Measurements from ENCODE around the gene SPEF2. TPM values are rescaled to one million over a fixed set of nuclear protein-coding genes. Genes with fewer than 3 reads are reported as not detected.
A peak's percentile ranks its signal among the peaks of the same experiment; 100 is the strongest.
"Not testable (repeated sequence)": the region's sequence is repeated elsewhere in the genome, so short reads cannot be mapped to it uniquely, and the experiment has no call there.

Gene SPEF2
- polyA plus RNA-seq, 6 donors from 2014 or later = 0.61 to 2.1 (median 1.5) TPM; not detected in 1

DNA sequence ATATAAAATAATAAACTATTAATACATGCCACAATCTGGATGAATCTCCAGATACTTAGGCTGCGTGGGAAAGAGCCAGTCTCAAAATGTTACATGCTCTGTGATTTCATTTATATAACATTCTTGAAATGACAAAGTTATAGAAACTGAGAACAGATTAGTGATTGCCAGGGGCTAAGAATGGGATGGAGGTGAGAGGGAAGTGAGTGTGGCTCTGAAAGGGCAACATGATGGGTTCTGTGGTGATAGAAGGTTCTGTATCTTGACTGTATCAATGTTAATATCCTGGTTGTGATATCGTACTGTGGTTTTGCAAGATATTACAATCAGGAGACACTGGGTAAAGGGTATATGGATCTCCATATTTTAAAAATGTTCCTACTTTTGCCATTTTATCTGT, 50.7 kb downstream of the SPEF2 start:
- H3K9me3 Mint-ChIP-seq = peaks cover 0 to 3% (median 0%) of the 10 kb centered on the region in 7 donors
- ATAC-seq (ENCODE audit: low read depth in 2 of 2) = no peak
- H3K4me3 Mint-ChIP-seq = no peak overlapping the region
- no peaks in the 10 kb centered on the region for H3K36me3 Mint-ChIP-seq
- H3K27me3 Mint-ChIP-seq = no peaks in the 10 kb centered on the region
- H3K4me1 Mint-ChIP-seq = peaks cover 0 to 5% (median 2%) of the 10 kb centered on the region in 3 donors
- H3K27ac Mint-ChIP-seq = no peak overlapping the region
- no peak for DNase-seq

DNA sequence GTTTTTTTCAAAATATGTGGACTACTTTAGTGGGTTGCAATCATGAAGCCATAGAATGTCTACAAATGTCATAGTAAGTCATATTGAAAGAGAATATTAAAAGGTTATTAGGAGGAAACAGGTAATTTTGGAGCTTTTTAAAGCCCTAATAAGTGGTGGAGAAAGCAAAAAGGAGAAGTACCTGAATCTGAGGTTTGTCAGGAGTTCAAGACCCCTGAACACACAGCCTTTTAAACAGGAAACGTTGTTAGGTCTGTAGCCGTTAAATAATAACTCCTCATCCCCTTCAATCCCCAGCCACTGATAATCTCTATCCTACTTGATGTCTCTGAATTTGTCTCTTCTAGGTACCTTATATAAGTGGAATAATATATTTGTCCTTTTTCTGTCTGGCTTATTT, 51.1 kb downstream of the SPEF2 start:
- no peak overlapping the region for H3K4me3 Mint-ChIP-seq
- no peak for DNase-seq
- no peaks in the 10 kb centered on the region for H3K36me3 Mint-ChIP-seq
- ATAC-seq (ENCODE audit: low read depth in 2 of 2) = no peak
- H3K4me1 Mint-ChIP-seq = peaks cover 0 to 5% (median 2%) of the 10 kb centered on the region in 3 donors
- no peak overlapping the region for H3K27ac Mint-ChIP-seq
- H3K9me3 Mint-ChIP-seq = peaks cover 0 to 3% (median 0%) of the 10 kb centered on the region in 7 donors
- no peaks in the 10 kb centered on the region for H3K27me3 Mint-ChIP-seq

DNA sequence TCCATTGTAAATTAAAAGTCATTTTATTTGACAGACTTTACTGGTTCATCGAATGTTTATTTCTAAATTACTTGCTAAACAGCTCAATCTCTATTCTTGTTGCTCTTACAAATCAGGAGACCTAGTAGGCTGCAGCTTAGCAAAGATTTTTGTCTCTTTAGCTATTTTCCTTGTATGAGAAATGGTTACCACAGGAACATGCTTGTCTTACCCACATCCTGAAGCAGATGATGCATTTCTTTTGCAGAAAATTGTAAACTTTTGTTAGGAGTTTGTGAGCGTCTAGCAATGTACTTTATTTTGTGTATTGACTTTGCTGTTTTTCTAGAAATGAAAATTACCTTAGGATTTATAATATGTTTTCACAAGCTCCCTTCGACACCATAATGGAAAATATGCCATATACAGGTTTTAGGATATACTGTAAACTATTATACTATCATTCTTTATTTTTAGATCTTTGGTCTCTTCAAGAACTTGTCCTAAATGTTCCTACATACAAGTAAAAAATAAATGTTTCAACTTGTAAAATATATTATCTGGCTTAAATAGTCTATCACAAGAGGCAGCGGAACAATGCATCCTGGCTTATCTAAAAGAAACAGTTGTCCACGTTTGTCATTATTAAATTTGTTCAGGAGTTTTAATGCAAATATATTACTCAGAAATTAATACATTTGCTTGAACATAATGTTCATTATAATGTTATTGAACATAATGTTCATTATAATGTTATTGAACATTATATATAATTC, 54.1 kb downstream of the SPEF2 start:
- H3K27me3 Mint-ChIP-seq = no peaks in the 10 kb centered on the region
- no peaks in the 10 kb centered on the region for H3K36me3 Mint-ChIP-seq
- H3K27ac Mint-ChIP-seq = no peak overlapping the region
- ATAC-seq (ENCODE audit: low read depth in 2 of 2) (no peak), DNase-seq (no peak)
- no peak overlapping the region for H3K4me3 Mint-ChIP-seq
- H3K9me3 Mint-ChIP-seq = no peaks in the 10 kb centered on the region
- no peaks in the 10 kb centered on the region for H3K4me1 Mint-ChIP-seq

DNA sequence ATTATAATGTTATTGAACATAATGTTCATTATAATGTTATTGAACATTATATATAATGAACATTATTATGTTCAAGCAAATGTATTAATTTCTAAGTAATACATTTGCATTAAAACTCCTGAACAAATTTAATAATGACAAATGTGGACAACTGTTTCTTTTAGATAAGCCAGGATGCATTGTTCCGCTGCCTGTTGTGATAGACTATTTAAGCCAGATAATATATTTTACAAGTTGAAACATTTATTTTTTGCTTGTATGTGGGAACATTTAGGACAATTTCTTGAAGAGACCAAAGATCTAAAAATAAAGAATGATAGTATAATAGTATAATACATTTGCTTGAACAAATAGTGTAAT, 54.6 kb downstream of the SPEF2 start:
- not testable (repeated sequence) for H3K4me1 Mint-ChIP-seq, H3K4me3 Mint-ChIP-seq

DNA sequence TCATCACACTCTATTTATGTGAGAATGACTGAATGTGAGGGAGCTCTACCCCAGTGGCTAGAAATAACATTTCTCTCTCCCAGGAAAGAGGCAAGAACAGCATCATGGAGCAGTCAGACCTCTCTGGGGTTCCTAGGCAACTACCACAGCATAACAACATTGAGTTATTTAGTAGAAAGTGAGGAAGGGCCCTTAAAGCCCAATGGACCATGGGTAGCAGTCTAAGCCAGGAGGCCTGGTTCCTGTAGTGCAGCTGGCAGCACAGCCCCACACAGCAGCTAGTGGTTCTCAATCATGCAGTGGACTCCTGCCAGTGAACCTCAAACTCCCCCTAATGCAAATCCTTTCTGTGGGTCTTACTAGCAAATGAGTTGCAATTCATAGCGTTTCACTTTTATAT, 55.3 kb downstream of the SPEF2 start:
- DNase-seq (peak; percentile 24), ATAC-seq (ENCODE audit: low read depth in 2 of 2) (peak; percentile 73 to 76)
- Mint-ChIP-seq H3K4me1 (no peaks in the 10 kb centered on the region), H3K36me3 (no peaks in the 10 kb centered on the region), H3K27ac (no peak overlapping the region), H3K27me3 (no peaks in the 10 kb centered on the region), H3K4me3 (no peak overlapping the region), H3K9me3 (no peaks in the 10 kb centered on the region)

More for the DNA sequence above, 54.6 kb downstream of the SPEF2 start:
- H3K36me3 Mint-ChIP-seq; H3K27ac Mint-ChIP-seq; DNase-seq; H3K9me3 Mint-ChIP-seq; ATAC-seq (ENCODE audit: low read depth in 2 of 2); H3K27me3 Mint-ChIP-seq: not testable (repeated sequence)

DNA sequence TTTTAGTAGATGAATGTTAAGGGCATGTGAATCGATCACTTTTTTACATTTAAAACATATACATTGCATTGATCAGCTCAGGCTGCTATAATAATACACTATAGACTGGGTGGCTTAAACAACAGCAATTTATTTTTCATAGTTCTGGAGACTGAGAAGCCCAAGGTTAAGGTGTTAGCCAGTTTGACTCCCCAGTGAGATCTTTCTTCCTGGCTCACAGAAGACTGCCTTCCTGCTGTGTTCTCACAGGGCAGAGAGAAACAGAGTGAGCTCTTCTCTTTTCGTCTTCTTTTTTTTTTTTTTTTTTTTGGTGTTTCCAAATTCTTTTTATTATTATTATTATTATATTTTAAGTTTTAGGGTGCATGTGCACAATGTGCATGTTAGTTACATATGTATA, 56.4 kb downstream of the SPEF2 start:
- ATAC-seq (ENCODE audit: low read depth in 2 of 2) (no peak), DNase-seq (no peak)
- H3K4me3 Mint-ChIP-seq = no peak overlapping the region
- H3K27me3 Mint-ChIP-seq = no peaks in the 10 kb centered on the region
- H3K4me1 Mint-ChIP-seq = peaks cover 0 to 3% (median 1%) of the 10 kb centered on the region in 3 donors
- H3K27ac Mint-ChIP-seq = peak overlapping the region in 1 of 6 donors; percentile 5
- no peaks in the 10 kb centered on the region for H3K9me3 Mint-ChIP-seq
- no peaks in the 10 kb centered on the region for H3K36me3 Mint-ChIP-seq

DNA sequence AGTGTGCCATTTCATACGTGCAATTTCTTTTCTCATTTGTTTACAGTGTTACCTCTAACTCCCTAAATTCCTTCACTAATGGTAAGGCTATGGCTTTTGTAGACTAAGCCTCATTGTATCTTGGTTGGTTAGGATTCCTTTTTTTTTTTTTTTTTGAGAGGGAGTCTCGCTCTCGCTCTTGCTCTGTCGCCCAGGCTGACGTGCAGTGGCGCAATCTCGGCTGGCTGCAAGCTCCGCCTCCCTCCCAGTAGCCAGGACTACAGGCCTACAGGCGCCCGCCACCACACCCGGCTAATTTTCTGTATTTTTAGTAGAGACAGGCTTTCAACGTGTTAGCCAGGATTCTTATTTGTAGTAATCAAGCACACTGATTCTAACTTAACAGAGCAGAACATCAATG, 57.7 kb downstream of the SPEF2 start:
- Mint-ChIP-seq H3K36me3 (no peaks in the 10 kb centered on the region), H3K9me3 (no peaks in the 10 kb centered on the region), H3K4me3 (no peak overlapping the region), H3K27ac (no peak overlapping the region), H3K4me1 (peaks cover 3 to 11% (median 3%) of the 10 kb centered on the region in 3 donors), H3K27me3 (no peaks in the 10 kb centered on the region)
- DNase-seq (no peak), ATAC-seq (ENCODE audit: low read depth in 2 of 2) (no peak)

DNA sequence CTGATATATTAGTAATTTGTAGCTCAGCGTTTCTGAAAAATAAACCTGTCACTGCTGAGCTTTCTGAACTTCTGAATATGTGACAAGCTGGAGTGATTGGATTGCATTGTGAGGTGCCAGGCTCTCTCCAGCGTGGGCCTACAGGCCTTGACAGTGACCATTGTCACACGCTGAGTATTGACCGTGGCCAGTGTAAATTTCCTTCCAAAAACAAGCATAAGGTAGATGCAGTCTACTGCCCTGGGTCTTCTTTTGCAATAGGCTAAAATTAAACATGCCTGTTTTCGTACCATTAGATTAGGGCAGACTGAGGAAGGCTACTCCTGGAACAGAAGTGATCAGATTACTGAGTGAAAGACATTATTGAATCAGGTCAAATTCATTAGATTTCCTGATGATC, 60.2 kb downstream of the SPEF2 start:
- peak overlapping the region in 1 of 6 donors; percentile 37 for H3K27ac Mint-ChIP-seq
- H3K9me3 Mint-ChIP-seq = no peaks in the 10 kb centered on the region
- H3K27me3 Mint-ChIP-seq = no peaks in the 10 kb centered on the region

DNA sequence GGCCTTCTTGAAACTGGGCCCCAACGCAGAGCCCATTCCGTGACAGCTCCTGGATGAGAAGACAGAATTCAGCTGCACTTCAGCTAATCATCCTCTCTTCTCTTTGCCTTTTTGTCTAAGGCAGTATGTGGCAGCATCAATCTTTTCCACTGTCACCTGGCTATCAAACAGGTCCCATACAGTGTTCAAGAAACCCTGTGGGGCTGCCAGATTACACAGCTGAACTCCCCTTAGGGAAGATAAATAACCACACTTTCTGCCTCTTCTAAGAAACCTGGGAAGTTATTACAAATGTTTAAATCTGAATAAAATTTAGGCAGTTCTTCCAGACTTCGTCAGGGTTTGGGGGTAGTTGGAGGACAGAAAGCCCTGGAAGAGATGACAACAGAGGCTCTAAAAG, 61.0 kb downstream of the SPEF2 start:
- H3K36me3 Mint-ChIP-seq = no peaks in the 10 kb centered on the region
- no peak overlapping the region for H3K4me3 Mint-ChIP-seq
- no peaks in the 10 kb centered on the region for H3K9me3 Mint-ChIP-seq
- H3K4me1 Mint-ChIP-seq = peaks cover 3 to 11% (median 3%) of the 10 kb centered on the region in 3 donors
- H3K27me3 Mint-ChIP-seq = no peaks in the 10 kb centered on the region
- DNase-seq = no peak
- H3K27ac Mint-ChIP-seq = peak overlapping the region in 1 of 6 donors; percentile 48
- ATAC-seq (ENCODE audit: low read depth in 2 of 2) = no peak

More for the DNA sequence above, 60.2 kb downstream of the SPEF2 start:
- ATAC-seq (ENCODE audit: low read depth in 2 of 2) (no peak), DNase-seq (no peak)
- Mint-ChIP-seq H3K4me1 (peaks cover 3 to 11% (median 3%) of the 10 kb centered on the region in 3 donors), H3K4me3 (no peak overlapping the region), H3K36me3 (no peaks in the 10 kb centered on the region)

DNA sequence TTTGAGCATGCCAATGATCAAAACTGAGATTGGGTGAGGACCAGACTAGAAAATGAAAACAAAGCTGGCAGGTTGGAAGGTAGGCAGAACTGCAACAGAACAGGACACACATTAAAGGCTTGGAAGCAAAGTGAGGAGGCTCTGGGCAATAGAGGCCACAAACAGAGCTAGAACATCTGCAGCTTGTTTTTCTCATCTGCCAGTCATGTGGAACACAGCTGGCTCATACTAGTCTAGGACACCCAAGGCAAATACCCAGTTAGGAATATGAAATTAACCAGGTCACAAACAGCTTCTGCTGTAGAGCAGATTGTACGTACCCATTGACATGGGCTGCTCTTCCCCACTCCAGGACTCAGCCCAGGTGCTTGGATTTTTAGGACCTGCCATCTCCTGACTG, 61.7 kb downstream of the SPEF2 start:
- Mint-ChIP-seq H3K4me3 (no peak overlapping the region), H3K36me3 (no peaks in the 10 kb centered on the region), H3K4me1 (peaks cover 3 to 11% (median 3%) of the 10 kb centered on the region in 3 donors), H3K9me3 (no peaks in the 10 kb centered on the region), H3K27me3 (no peaks in the 10 kb centered on the region), H3K27ac (peak overlapping the region in 2 of 6 donors; percentile 59 to 91)
- ATAC-seq (ENCODE audit: low read depth in 2 of 2) (no peak), DNase-seq (no peak)

DNA sequence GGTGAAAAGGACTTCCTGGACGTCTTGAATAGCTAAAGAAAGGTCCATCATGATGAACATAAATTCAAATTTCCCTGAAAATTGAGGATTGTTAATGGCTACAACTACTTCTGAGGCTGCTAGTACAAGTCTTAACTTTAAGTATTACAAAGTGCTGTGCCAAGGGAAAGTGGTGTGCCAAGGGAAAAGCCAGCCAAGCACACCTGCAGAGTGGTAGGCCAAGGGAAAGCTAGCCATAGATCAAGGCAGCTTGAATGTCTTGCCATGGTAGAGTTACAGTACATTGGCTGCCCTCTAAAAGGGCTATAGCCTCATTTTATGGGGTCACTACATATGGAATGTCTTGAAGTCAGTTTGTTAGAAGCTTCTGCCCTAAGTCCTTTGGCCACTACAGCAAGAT, 64.2 kb downstream of the SPEF2 start:
- Mint-ChIP-seq H3K36me3 (no peaks in the 10 kb centered on the region), H3K27ac (no peak overlapping the region), H3K9me3 (no peaks in the 10 kb centered on the region), H3K27me3 (no peaks in the 10 kb centered on the region), H3K4me1 (peaks cover 3 to 11% (median 3%) of the 10 kb centered on the region in 3 donors), H3K4me3 (no peak overlapping the region)
- no peak for DNase-seq
- ATAC-seq (ENCODE audit: low read depth in 2 of 2) = no peak

DNA sequence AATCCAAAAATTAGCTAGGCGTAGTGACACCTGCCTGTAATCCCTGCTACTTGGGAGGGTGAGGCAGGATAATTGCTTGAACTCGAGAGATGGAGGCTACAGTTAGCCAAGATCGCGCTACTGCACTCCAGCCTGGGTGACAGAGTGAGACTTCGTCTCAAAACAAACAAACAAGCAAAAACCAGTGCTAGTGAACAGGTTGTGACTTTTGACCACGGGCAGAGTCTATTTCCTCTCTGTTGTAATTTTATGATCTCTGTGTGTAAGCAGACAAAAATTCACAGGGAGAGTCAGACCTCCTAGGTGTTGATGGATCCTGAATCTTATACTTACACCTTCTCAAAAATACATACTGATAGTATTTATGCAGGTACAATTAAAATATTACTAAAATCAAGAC, 65.8 kb downstream of the SPEF2 start:
- H3K4me1 Mint-ChIP-seq = peaks cover 3 to 11% (median 3%) of the 10 kb centered on the region in 3 donors
- H3K27ac Mint-ChIP-seq = no peak overlapping the region
- no peaks in the 10 kb centered on the region for H3K27me3 Mint-ChIP-seq
- H3K36me3 Mint-ChIP-seq = no peaks in the 10 kb centered on the region
- DNase-seq (no peak), ATAC-seq (ENCODE audit: low read depth in 2 of 2) (no peak)
- no peaks in the 10 kb centered on the region for H3K9me3 Mint-ChIP-seq
- no peak overlapping the region for H3K4me3 Mint-ChIP-seq

DNA sequence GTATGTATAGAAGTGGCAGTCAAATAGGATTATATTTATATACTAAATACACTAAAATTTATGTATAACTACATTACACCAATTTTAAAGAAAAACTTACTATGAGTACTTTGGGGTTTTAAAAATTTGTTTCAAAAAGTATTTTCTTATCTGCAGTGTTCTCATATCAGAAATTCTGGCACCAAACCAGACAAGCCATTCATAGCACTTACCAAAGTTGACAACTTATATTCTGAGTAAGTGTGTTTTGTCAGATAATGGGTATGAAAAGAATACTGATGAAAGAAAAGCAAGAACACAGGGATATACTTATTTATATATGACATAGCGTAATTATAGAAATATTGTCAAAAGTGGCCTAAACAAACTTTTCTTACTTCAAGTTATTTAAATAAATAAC, 67.5 kb downstream of the SPEF2 start:
- Mint-ChIP-seq H3K27me3 (no peaks in the 10 kb centered on the region), H3K27ac (no peak overlapping the region), H3K4me3 (no peak overlapping the region), H3K9me3 (no peaks in the 10 kb centered on the region), H3K4me1 (no peaks in the 10 kb centered on the region), H3K36me3 (no peaks in the 10 kb centered on the region)
- ATAC-seq (ENCODE audit: low read depth in 2 of 2) = no peak
- DNase-seq = no peak

DNA sequence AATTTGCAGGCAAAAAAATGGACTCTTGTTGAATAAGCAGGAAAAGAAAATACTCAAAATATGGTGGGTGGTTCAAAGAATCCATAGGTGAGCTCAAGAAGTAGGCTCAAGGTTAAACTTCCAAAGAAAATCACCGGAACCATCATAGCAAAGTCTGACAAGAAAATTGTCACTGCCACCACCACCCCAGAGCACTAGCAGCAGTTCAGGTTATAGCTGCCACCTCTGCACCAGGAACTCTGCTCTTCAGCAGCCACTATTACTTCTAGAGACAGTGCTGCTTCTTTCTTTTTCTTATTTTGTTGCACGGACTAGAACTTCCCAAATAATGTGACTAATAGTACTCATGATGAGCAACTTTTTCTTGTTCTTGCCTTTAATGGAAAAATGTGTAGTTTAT, 70.3 kb downstream of the SPEF2 start:
- Mint-ChIP-seq H3K27me3 (no peaks in the 10 kb centered on the region), H3K4me1 (no peaks in the 10 kb centered on the region), H3K9me3 (no peaks in the 10 kb centered on the region), H3K36me3 (no peaks in the 10 kb centered on the region), H3K27ac (no peak overlapping the region), H3K4me3 (no peak overlapping the region)
- ATAC-seq (ENCODE audit: low read depth in 2 of 2) (no peak), DNase-seq (no peak)
